GM23248 (cell line): Measurements from ENCODE around the gene ZSCAN20. TPM values are rescaled to one million over a fixed set of nuclear protein-coding genes. Genes with fewer than 3 reads are reported as not detected.
"Not testable (repeated sequence)": the region's sequence is repeated elsewhere in the genome, so short reads cannot be mapped to it uniquely, and the experiment has no call there.

Source experiments
- DNase-seq: peaks from one replicate; pipeline ENCODE4 v3.0.0-alpha.2; 2015
- H2AFZ ChIP-seq: fragments of 200-600 bp; sonication (generic); 2 replicates; pipeline ENCODE4 v1.6.1; 2016; ENCODE audit warnings: antibody characterized with exemption
- H3F3A ChIP-seq: fragments of 200-600 bp; sonication (generic); 2 replicates; pipeline ENCODE4 v1.6.1; 2016; ENCODE audit warnings: mild to moderate bottlenecking, antibody characterized with exemption, mixed run types; ENCODE audit not compliant: insufficient read depth
- H3K27ac ChIP-seq: fragments of 200-600 bp; sonication (generic); 2 replicates; pipeline ENCODE4 v1.5.1; 2016; ENCODE audit warnings: mild to moderate bottlenecking
- H3K27me3 ChIP-seq: fragments of 200-600 bp; sonication (generic); replicated peaks from 2 replicates; pipeline ENCODE4 v1.6.1; 2016; ENCODE audit warnings: mild to moderate bottlenecking; ENCODE audit not compliant: insufficient read depth
- H3K36me3 ChIP-seq: fragments of 200-600 bp; sonication (generic); 2 replicates; pipeline ENCODE4 v1.6.1; 2016; ENCODE audit warnings: low read depth, mild to moderate bottlenecking
- H3K4me1 ChIP-seq: fragments of 200-600 bp; sonication (generic); 2 replicates; pipeline ENCODE4 v1.6.1; 2016; ENCODE audit warnings: mild to moderate bottlenecking; ENCODE audit not compliant: insufficient read depth
- H3K4me2 ChIP-seq: fragments of 200-600 bp; sonication (generic); one replicate; pipeline ENCODE4 v1.6.1; 2016; ENCODE audit warnings: mild to moderate bottlenecking; ENCODE audit not compliant: unreplicated experiment
- H3K4me3 ChIP-seq: fragments of 200-600 bp; sonication (generic); 2 replicates; pipeline ENCODE4 v1.5.1; 2016; ENCODE audit warnings: mild to moderate bottlenecking
- H3K79me2 ChIP-seq: fragments of 200-600 bp; sonication (generic); 2 replicates; pipeline ENCODE4 v1.6.1; 2016; ENCODE audit warnings: mild to moderate bottlenecking; ENCODE audit not compliant: insufficient read depth
- H3K9ac ChIP-seq: fragments of 200-600 bp; sonication (generic); 2 replicates; pipeline ENCODE4 v1.6.1; 2016; ENCODE audit warnings: mild to moderate bottlenecking
- H3K9me2 ChIP-seq: fragments of 200-600 bp; sonication (generic); 2 replicates; pipeline ENCODE4 v1.6.1; 2016; ENCODE audit warnings: mixed run types, mild to moderate bottlenecking, moderate library complexity; ENCODE audit not compliant: insufficient read depth
- H3K9me3 ChIP-seq: fragments of 200-600 bp; sonication (generic); one replicate; pipeline ENCODE4 v1.6.1; 2017; ENCODE audit warnings: low read depth
- H4K20me1 ChIP-seq: fragments of 200-600 bp; sonication (generic); 2 replicates; pipeline ENCODE4 v1.6.0; 2016; ENCODE audit not compliant: insufficient read depth
- EZH2 ChIP-seq: fragments of 200-600 bp; sonication (generic); IDR thresholded peaks from 2 replicates; pipeline ENCODE4 v1.6.1; 2018; ENCODE audit warnings: antibody characterized with exemption, mild to moderate bottlenecking; ENCODE audit not compliant: insufficient read depth, poor library complexity, severe bottlenecking
- EZH2phosphoT487 ChIP-seq: fragments of 200-600 bp; sonication (generic); IDR thresholded peaks from 2 replicates; pipeline ENCODE4 v1.6.1; 2018; ENCODE audit warnings: antibody characterized with exemption, moderate library complexity, mild to moderate bottlenecking, low read depth; ENCODE audit not compliant: insufficient read depth
- WGBS, 2 experiments: methylation state at CpG; one replicate each; pipeline ENCODE4 v1.1.6; 2015 to 2017; ENCODE audit warnings: low lambda C conversion rate in 2 of 2, low coverage in 1 of 2; ENCODE audit errors: missing lambda C conversion rate in 2 of 2; 5-methylcytosine and 5-hydroxymethylcytosine counted together
- in situ Hi-C: fragments of 300-500 bp; cut with MboI; formaldehyde crosslinking; loops from 2 replicates; pipeline ENCODE4 v1.15.0; 2020
- polyA plus RNA-seq: library from polyadenylated mRNA; unstranded; fragments of >200 nt; fragmentation: Nextera tagmentation; extraction: Ambion mirVana; gene quantifications from 2 replicates; pipeline ENCODE4 v1.2.1, GENCODE V29; 2016
- total RNA-seq: library from RNA; depleted of rRNA; stranded (reverse); fragments of >200 nt; shearing (Covaris generic); gene quantifications from 2 replicates; pipeline ENCODE4 v1.2.3, GENCODE V29; 2014

Gene ZSCAN20
- total and polyA plus RNA-seq, 2 experiments from 2014 or later, result 1.7 to 9.5 TPM

DNA sequence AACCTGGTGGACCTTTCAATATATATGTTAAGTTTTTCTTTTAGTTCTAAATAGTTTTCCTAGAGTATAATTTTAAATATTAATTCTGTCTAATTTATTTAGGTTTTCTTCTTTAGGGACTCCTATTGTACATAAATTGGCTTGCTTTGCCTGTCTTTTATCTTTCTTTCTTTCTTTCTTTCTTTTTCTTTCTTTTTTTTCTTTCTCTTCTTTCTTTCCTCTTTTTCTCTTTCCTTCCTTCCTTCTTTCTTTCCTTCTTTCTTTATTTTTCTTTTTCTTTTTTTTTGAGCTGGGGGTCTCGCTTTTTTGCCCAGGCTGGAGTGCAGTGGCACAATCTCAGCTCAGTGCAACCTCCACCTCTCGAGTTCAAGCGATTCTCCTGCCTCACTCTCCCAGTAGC lies 35.2 kb downstream of the ZSCAN20 start:
- no peaks in the 10 kb centered on the region for H3K27me3 ChIP-seq
- H4K20me1 ChIP-seq, result no peaks in the 10 kb centered on the region
- no peak overlapping the region for H3K4me3 ChIP-seq
- H3K79me2 ChIP-seq, result no peaks in the 10 kb centered on the region
- H3K4me2 ChIP-seq, result no peak overlapping the region
- in situ Hi-C loops, result no loop called here
- H2AFZ ChIP-seq, result no peak overlapping the region
- WGBS, 2 experiments, result 89 to 93% methylated on average over 3 of the region's 3 CpGs
- H3K36me3 ChIP-seq, result no peaks in the 10 kb centered on the region
- peaks cover 5% of the 10 kb centered on the region for H3K4me1 ChIP-seq
- no peaks in the 10 kb centered on the region for H3K9me2 ChIP-seq
- H3K9me3 ChIP-seq, result no peaks in the 10 kb centered on the region
- no peak overlapping the region for H3K9ac ChIP-seq
- no peak for DNase-seq
- peaks cover 6% of the 10 kb centered on the region; the same call in 1 of the 2 replicates for H3F3A ChIP-seq
- TF ChIP-seq EZH2 (no peak), EZH2phosphoT487 (no peak)
- H3K27ac ChIP-seq, result no peak overlapping the region

- no peak for TF ChIP-seq EZH2phosphoT487
- no peak for TF ChIP-seq EZH2
- H3K4me1 ChIP-seq, result peaks cover under 1% of the 10 kb centered on the region; the same call in 1 of the 2 replicates
- no peak overlapping the region for H3K4me2 ChIP-seq
- H4K20me1 ChIP-seq, result no peaks in the 10 kb centered on the region
- no peak overlapping the region for H3K4me3 ChIP-seq
- 73 to 94% methylated on average over 1 of the region's 1 CpG for WGBS, 2 experiments
- no peaks in the 10 kb centered on the region for H3K9me3 ChIP-seq
- H2AFZ ChIP-seq, result no peak overlapping the region
- peaks cover 9% of the 10 kb centered on the region; the same call in 1 of the 2 replicates for H3F3A ChIP-seq
- no peaks in the 10 kb centered on the region for H3K9me2 ChIP-seq
- in situ Hi-C loops, result no loop called here
- H3K27me3 ChIP-seq, result no peaks in the 10 kb centered on the region
- H3K9ac ChIP-seq, result no peak overlapping the region
- no peaks in the 10 kb centered on the region for H3K79me2 ChIP-seq
- H3K27ac ChIP-seq, result no peak overlapping the region
- H3K36me3 ChIP-seq, result no peaks in the 10 kb centered on the region
- no peak for DNase-seq
Observed at GRCh38 chr1:33508151-33508550, 35.7 kb downstream of the ZSCAN20 start.

- H3K4me3 ChIP-seq, H3K79me2 ChIP-seq, in situ Hi-C loops, H3K36me3 ChIP-seq, H3K4me1 ChIP-seq, H3K27me3 ChIP-seq, H3K9ac ChIP-seq, H2AFZ ChIP-seq, H4K20me1 ChIP-seq, H3K9me3 ChIP-seq, DNase-seq, H3K9me2 ChIP-seq, H3K4me2 ChIP-seq, H3K27ac ChIP-seq: not testable (repeated sequence)
- WGBS, 2 experiments, result 92 to 100% methylated on average over 1 to 21 of the region's 24 CpGs
- peaks cover 15% of the 10 kb centered on the region; the same call in 1 of the 2 replicates for H3F3A ChIP-seq
Observed at GRCh38 chr1:33509276-33509675, 36.8 kb downstream of the ZSCAN20 start.

DNA sequence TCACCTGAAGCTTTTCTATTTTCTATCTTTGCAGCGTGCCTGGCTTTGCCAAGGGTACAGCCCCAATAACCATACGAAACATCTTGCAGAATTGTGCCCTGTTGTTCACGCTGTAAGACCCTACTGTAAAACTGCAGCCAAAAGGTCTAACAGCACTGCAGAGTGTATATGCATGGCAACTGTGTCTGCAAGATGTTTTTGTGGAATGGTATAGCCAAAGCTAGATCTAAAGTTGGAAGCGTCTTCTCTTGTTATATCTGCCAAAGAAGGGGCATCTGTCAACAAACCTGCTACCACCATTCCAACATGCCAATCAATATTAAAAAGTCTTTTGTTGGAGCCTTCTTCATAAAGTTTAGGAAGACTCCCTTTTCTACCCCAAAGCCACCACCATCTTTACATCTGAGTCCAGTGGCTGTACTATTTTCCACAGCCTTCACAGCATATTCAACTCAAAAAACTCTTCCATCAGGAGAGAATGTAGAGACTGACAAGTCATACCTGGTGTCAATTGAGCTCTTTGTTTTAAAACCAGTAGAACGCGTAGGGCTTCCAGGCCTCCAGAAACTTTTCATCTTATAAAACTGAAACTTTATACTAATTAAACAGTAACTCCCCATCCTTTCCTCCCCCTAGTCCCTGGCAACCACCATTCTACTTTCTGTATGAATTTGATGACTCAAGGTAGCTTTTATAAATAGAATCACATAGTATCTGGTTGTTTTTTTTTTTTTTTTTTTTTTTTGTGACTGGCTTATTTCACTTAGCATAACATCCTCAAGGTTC lies 40.0 kb downstream of the ZSCAN20 start:
- in situ Hi-C loops, result no loop called here
- Histone ChIP-seq H2AFZ (no peak overlapping the region), H3K27ac (no peak overlapping the region), H3K4me2 (no peak overlapping the region), H3K36me3 (no peaks in the 10 kb centered on the region), H4K20me1 (no peaks in the 10 kb centered on the region), H3K79me2 (no peaks in the 10 kb centered on the region), H3K9me2 (no peaks in the 10 kb centered on the region), H3K4me1 (no peaks in the 10 kb centered on the region), H3K9ac (no peak overlapping the region), H3K9me3 (no peaks in the 10 kb centered on the region), H3F3A (peaks cover 15% of the 10 kb centered on the region; the same call in 1 of the 2 replicates), H3K27me3 (no peaks in the 10 kb centered on the region), H3K4me3 (no peak overlapping the region)
- DNase-seq, result no peak
- 84 to 86% methylated on average over 6 of the region's 6 CpGs for WGBS, 2 experiments
- TF ChIP-seq EZH2phosphoT487 (no peak), EZH2 (no peak)

DNA sequence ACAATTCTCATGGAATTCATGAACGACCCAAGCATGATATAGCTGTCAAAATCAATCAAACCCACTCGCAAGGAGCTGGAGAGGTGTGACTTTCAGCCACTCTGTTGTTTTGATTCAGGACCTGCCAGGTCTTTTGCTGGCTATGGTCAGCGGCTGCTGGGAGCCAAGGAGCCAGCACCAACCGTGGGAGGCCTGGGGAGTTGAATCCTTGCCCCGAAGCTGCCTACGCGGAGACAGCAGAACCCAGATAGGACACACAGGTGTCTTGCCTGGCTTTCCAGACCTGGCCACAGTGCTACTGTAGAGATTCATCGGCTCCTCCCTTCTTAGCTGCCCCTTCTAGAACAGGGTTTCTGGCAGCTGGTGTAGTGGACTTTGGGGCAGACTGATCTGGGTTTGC lies 42.7 kb downstream of the ZSCAN20 start:
- peaks cover 15% of the 10 kb centered on the region; the same call in 1 of the 2 replicates for H3F3A ChIP-seq
- no peak overlapping the region for H3K4me3 ChIP-seq
- H3K9me3 ChIP-seq, result no peaks in the 10 kb centered on the region
- H3K9ac ChIP-seq, result no peak overlapping the region
- H4K20me1 ChIP-seq, result no peaks in the 10 kb centered on the region
- no peaks in the 10 kb centered on the region for H3K4me1 ChIP-seq
- H3K27ac ChIP-seq, result no peak overlapping the region
- H3K79me2 ChIP-seq, result no peaks in the 10 kb centered on the region
- H3K4me2 ChIP-seq, result no peak overlapping the region
- H3K9me2 ChIP-seq, result no peaks in the 10 kb centered on the region
- no peaks in the 10 kb centered on the region for H3K27me3 ChIP-seq
- H3K36me3 ChIP-seq, result no peaks in the 10 kb centered on the region
- WGBS, 2 experiments, result 89% methylated on average over 8 of the region's 8 CpGs
- no peak for TF ChIP-seq EZH2phosphoT487
- TF ChIP-seq EZH2, result no peak
- DNase-seq, result no peak
- H2AFZ ChIP-seq, result no peak overlapping the region
- in situ Hi-C loops, result no loop called here
